HepG2 (cell line): Measurements from ENCODE around the gene SEH1L. TPM values are rescaled to one million over a fixed set of nuclear protein-coding genes. Genes with fewer than 3 reads are reported as not detected.

ENCODE experiments used
- AFF4 ChIP-seq: sonication (generic); formaldehyde crosslinking; IDR thresholded peaks from 2 replicates; pipeline ENCODE4 v1.4.0; 2020; ENCODE audit warnings: missing genetic modification reagents
- BHLHE40 ChIP-seq: IDR thresholded peaks from 2 replicates; pipeline ENCODE4 v1.6.1; 2011; ENCODE audit warnings: low read length, improper control_type of control experiment
- BRD4 ChIP-seq: sonication (generic); formaldehyde crosslinking; IDR thresholded peaks from 2 replicates; pipeline ENCODE4 v1.4.0; 2020; ENCODE audit warnings: missing genetic modification reagents
- CEBPG ChIP-seq: IDR thresholded peaks from 2 replicates; pipeline ENCODE4 v1.6.1; 2016
- ELF4 ChIP-seq: sonication (generic); formaldehyde crosslinking; IDR thresholded peaks from 2 replicates; pipeline ENCODE4 v1.5.0; 2020; ENCODE audit warnings: missing genetic modification reagents, mild to moderate bottlenecking, moderate library complexity, borderline replicate concordance
- GTF2F1 ChIP-seq: fragments of 150-350 bp; IDR thresholded peaks from 2 replicates; pipeline ENCODE4 v1.6.1; 2014; ENCODE audit warnings: low read length
- MEF2D ChIP-seq: sonication (generic); formaldehyde crosslinking; IDR thresholded peaks from 2 replicates; pipeline ENCODE4 v1.5.1; 2020; ENCODE audit warnings: mild to moderate bottlenecking, missing genetic modification reagents
- MLXIP ChIP-seq: sonication (generic); formaldehyde crosslinking; IDR thresholded peaks from 2 replicates; pipeline ENCODE4 v1.9.0; 2021; ENCODE audit warnings: missing genetic modification reagents, borderline replicate concordance
- NBN ChIP-seq: fragments of 450-650 bp; conservative IDR thresholded peaks from 2 replicates; pipeline ENCODE4 v1.6.1; 2017
- PPARG ChIP-seq: conservative IDR thresholded peaks from 2 replicates; pipeline ENCODE4 v1.6.1; 2016; ENCODE audit warnings: missing biosample characterization, missing genetic modification reagents
- PTBP1 ChIP-seq: fragments of 200-400 bp; formaldehyde crosslinking; IDR thresholded peaks from 2 replicates; pipeline ENCODE4 v1.6.1; 2018; ENCODE audit warnings: low read length, low read depth; ENCODE audit not compliant: poor library complexity, severe bottlenecking
- RAD51 ChIP-seq: fragments of 450-650 bp; IDR thresholded peaks from 2 replicates; pipeline ENCODE4 v1.6.1; 2016; ENCODE audit warnings: borderline replicate concordance
- RXRA ChIP-seq: sonication (generic); formaldehyde crosslinking; IDR thresholded peaks from 2 replicates; pipeline ENCODE4 v1.5.1; 2020; ENCODE audit warnings: missing genetic modification reagents
- SMAD3 ChIP-seq: sonication (generic); formaldehyde crosslinking; IDR thresholded peaks from 2 replicates; pipeline ENCODE4 v1.4.0; 2020; ENCODE audit warnings: missing genetic modification reagents
- TAF15 ChIP-seq: fragments of 200-400 bp; formaldehyde crosslinking; IDR thresholded peaks from one replicate; pipeline ENCODE4 v1.6.1; 2018; ENCODE audit warnings: mild to moderate bottlenecking, low read depth, low read length; ENCODE audit not compliant: poor library complexity, severe bottlenecking
- ZFY ChIP-seq: sonication (generic); formaldehyde crosslinking; IDR thresholded peaks from 2 replicates; pipeline ENCODE4 v1.4.0; 2020; ENCODE audit warnings: missing genetic modification reagents
- ZNF235 ChIP-seq: sonication (generic); formaldehyde crosslinking; IDR thresholded peaks from 2 replicates; pipeline ENCODE4 v1.8.1; 2023; ENCODE audit warnings: mild to moderate bottlenecking, missing genetic modification reagents, borderline replicate concordance
- ZNF317 ChIP-seq: sonication (generic); formaldehyde crosslinking; IDR thresholded peaks from 2 replicates; pipeline ENCODE4 v1.5.0; 2020; ENCODE audit warnings: mild to moderate bottlenecking, missing genetic modification reagents
- ZNF574 ChIP-seq: sonication (generic); formaldehyde crosslinking; IDR thresholded peaks from 2 replicates; pipeline ENCODE4 v1.4.0; 2020; ENCODE audit warnings: missing genetic modification reagents
- ZNF883 ChIP-seq: sonication (generic); formaldehyde crosslinking; IDR thresholded peaks from 2 replicates; pipeline ENCODE4 v1.5.1; 2020; ENCODE audit warnings: mild to moderate bottlenecking, missing genetic modification reagents; ENCODE audit errors: not compliant biosample characterization
- ZNF891 ChIP-seq: sonication (generic); formaldehyde crosslinking; IDR thresholded peaks from 2 replicates; pipeline ENCODE4 v1.5.0; 2020; ENCODE audit warnings: mild to moderate bottlenecking, missing genetic modification reagents
- polyA plus RNA-seq, 8 experiments: library from polyadenylated mRNA; depleted of rRNA in 3 of 8; stranded (reverse) in 7 of 8; unstranded in 1 of 8; fragments of >200 nt; fragmentation: Illumina TruSeq in 4 of 8; extraction: Trizol in 4 of 8; gene quantifications; 2 replicates each; pipeline versions ENCODE4 v1.2.1 to v1.2.3, GENCODE V29; 2011 to 2016; ENCODE audit warnings: low read depth in 4 of 8, missing spikeins in 1 of 8, mixed read lengths in 1 of 8; ENCODE audit not compliant: insufficient read depth in 1 of 8
- total RNA-seq, 5 experiments: library from RNA; depleted of rRNA; stranded (reverse); fragments of >200 nt; fragmentation: Illumina TruSeq; extraction: Trizol; gene quantifications; 2 replicates each; pipeline ENCODE4 v1.2.3, GENCODE V29; 2016; ENCODE audit warnings: low read depth in 1 of 5

SEH1L gene
- total and polyA plus RNA-seq, 2 of the 13 experiments (the other 11 are each of a cell fraction or from before 2014, with no cell fraction given) = 59.6 to 63.5 TPM

GRCh38 chr18:12990967-12991820, 43.4 kb downstream of the SEH1L start, which contains the start of gene CEP192 (continued):
- TF ChIP-seq MEF2D (CRISPR knock-in tag) (peak; percentile 81), ZNF891 (CRISPR knock-in tag) (0 out of 2 replicates have a peak, but pooled peaks have one; percentile 64), BHLHE40 (no peak), PPARG (peak; percentile 56), RXRA (CRISPR knock-in tag) (peak; percentile 79), BRD4 (CRISPR knock-in tag) (peak; percentile 82; the same call in 1 of the 2 replicates), ZFY (CRISPR knock-in tag) (peak; percentile 97), AFF4 (CRISPR knock-in tag) (peak; percentile 76; the same call in 1 of the 2 replicates), ZNF883 (CRISPR knock-in tag) (peak; percentile 95), NBN (no peak), GTF2F1 (no peak), SMAD3 (peak; percentile 70; the same call in 1 of the 2 replicates), RAD51 (no peak), ZNF574 (CRISPR knock-in tag) (peak; percentile 84), ELF4 (CRISPR knock-in tag) (peak; percentile 36; the same call in 1 of the 2 replicates), TAF15 (no peak), ZNF317 (peak; percentile 89), ZNF235 (peak; percentile 82; the same call in 1 of the 2 replicates), PTBP1 (no peak), CEBPG (CRISPR knock-in tag) (peak; percentile 8; the same call in 1 of the 2 replicates), MLXIP (peak; percentile 68; the same call in 1 of the 2 replicates)
